Neural progenitor cell (in vitro differentiated cells): ENCODE results near the gene ATP1A4.

Source experiments
- EZH2 ChIP-seq: fragments of 200-600 bp; sonication (generic); IDR thresholded peaks from 2 replicates; pipeline ENCODE4 v1.6.1; 2017; ENCODE audit warnings: antibody characterized with exemption, mild to moderate bottlenecking, moderate library complexity
- EZH2phosphoT487 ChIP-seq: fragments of 200-600 bp; sonication (generic); IDR thresholded peaks from 2 replicates; pipeline ENCODE4 v1.6.1; 2017; ENCODE audit warnings: antibody characterized with exemption
- TF ChIP-seq, protein P1 (sequence below): fragments of 200-600 bp; sonication (generic); IDR thresholded peaks from 2 replicates; pipeline ENCODE4 v1.5.1; 2017; ENCODE audit warnings: antibody characterized with exemption, mild to moderate bottlenecking

DNA sequence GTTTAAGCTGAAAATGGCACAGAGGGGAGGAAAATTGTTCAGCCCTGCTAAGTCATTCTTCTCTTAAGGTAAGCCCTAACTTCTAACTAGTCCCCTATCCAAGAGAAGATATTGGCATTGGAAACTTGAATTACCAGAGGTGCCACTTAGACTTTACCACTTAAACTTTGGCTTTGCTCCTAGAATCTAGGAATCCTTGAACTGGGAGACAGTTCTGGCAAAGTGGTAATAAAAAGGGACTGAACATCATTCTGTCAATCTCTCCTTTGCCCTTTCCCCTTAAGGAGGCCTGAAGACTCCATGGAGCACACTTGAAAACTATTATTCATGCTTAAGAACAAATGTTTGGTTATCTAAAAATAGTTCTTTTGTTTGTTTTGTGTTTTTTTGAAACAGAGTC lies 8.4 kb downstream of the ATP1A4 start:
- TF ChIP-seq EZH2phosphoT487: no peak
- TF ChIP-seq, protein P1, sequence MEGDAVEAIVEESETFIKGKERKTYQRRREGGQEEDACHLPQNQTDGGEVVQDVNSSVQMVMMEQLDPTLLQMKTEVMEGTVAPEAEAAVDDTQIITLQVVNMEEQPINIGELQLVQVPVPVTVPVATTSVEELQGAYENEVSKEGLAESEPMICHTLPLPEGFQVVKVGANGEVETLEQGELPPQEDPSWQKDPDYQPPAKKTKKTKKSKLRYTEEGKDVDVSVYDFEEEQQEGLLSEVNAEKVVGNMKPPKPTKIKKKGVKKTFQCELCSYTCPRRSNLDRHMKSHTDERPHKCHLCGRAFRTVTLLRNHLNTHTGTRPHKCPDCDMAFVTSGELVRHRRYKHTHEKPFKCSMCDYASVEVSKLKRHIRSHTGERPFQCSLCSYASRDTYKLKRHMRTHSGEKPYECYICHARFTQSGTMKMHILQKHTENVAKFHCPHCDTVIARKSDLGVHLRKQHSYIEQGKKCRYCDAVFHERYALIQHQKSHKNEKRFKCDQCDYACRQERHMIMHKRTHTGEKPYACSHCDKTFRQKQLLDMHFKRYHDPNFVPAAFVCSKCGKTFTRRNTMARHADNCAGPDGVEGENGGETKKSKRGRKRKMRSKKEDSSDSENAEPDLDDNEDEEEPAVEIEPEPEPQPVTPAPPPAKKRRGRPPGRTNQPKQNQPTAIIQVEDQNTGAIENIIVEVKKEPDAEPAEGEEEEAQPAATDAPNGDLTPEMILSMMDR: no peak
- TF ChIP-seq EZH2: no peak
